A549 (cell line): ENCODE measurements around the gene FAM217B. TPM values are rescaled to one million over a fixed set of nuclear protein-coding genes. Genes with fewer than 3 reads are reported as not detected.

Experiments used
- ATAC-seq, 2 experiments: fragments of 200-7000 bp in 1 of 2; fragments of >200 bp in 1 of 2; cut with Nextera tagmentation in 1 of 2; cut with Tn5 transposase in 1 of 2; 3 replicates each; pipeline versions ENCODE4 v1.8.0 to v1.9.1; 2018 to 2020; ENCODE audit warnings: mild to moderate bottlenecking in 1 of 2, moderate library complexity in 1 of 2
- CTCF ChIA-PET: fragments of 300-600 bp; sonication (Branson Sonifier 250); formaldehyde crosslinking; extraction: SDS; loops from one replicate; lab custom pipeline; 2021; ENCODE audit warnings: antibody characterized with exemption, inconsistent platforms; lab: Yijun Ruan, JAX
- POLR2A ChIA-PET: fragments of 350-600 bp; formaldehyde crosslinking; extraction: SDS; loops from one replicate; lab custom pipeline; 2021; ENCODE audit warnings: antibody characterized with exemption, inconsistent platforms; lab: Yijun Ruan, JAX
- DNase-seq, 2 experiments: peaks; one replicate each; pipeline versions ENCODE4 v3.0.0 to v3.0.0-alpha.2; 2011 to 2016; ENCODE audit warnings: low read depth in 1 of 2, low spot score in 1 of 2
- FAIRE-seq: peaks from 2 replicates; lab custom pipeline; 2011; peaks lifted over from hg19 to GRCh38; lab: Jason Lieb, UNC
- H3K27ac ChIP-seq, 2 experiments: fragments of >200 bp; sonication (Bioruptor Twin); formaldehyde crosslinking; 3 replicates each; pipeline ENCODE4 v1.5.1; 2016 to 2017
- H3K4me1 ChIP-seq: fragments of >200 bp; sonication (Bioruptor Twin); formaldehyde crosslinking; 3 replicates; pipeline ENCODE4 v1.6.1; 2016
- H3K4me2 ChIP-seq: fragments of >200 bp; sonication (Bioruptor Twin); formaldehyde crosslinking; 3 replicates; pipeline ENCODE4 v1.6.1; 2016
- H3K4me3 ChIP-seq: fragments of >200 bp; sonication (Bioruptor Twin); formaldehyde crosslinking; 3 replicates; pipeline ENCODE4 v1.5.1; 2016
- H3K9me3 ChIP-seq: fragments of >200 bp; sonication (Bioruptor Twin); formaldehyde crosslinking; 3 replicates; pipeline ENCODE4 v1.6.1; 2016
- CBX8 ChIP-seq: fragments of 200-600 bp; sonication (generic); IDR thresholded peaks from 2 replicates; pipeline ENCODE4 v1.6.1; 2016
- CEBPB ChIP-seq, 2 experiments: fragments of >200 bp in 1 of 2; sonication (Bioruptor Twin) in 1 of 2; formaldehyde crosslinking in 1 of 2; IDR thresholded peaks; 2 replicates each; pipeline ENCODE4 v1.6.1; 2012 to 2016
- EHF ChIP-seq: fragments of 250-450 bp; sonication (Bioruptor Pico); IDR thresholded peaks from 2 replicates; pipeline ENCODE4 v1.5.0; 2020; ENCODE audit warnings: mild to moderate bottlenecking
- EP300 ChIP-seq, 2 experiments: fragments of >200 bp; sonication (Bioruptor Twin); formaldehyde crosslinking; IDR thresholded peaks; 2 replicates in 1 of 2; 3 replicates in 1 of 2; pipeline ENCODE4 v1.6.1; 2016 to 2017
- ESRRA ChIP-seq: fragments of 150-350 bp; IDR thresholded peaks from 2 replicates; pipeline ENCODE4 v1.6.1; 2014; ENCODE audit warnings: mild to moderate bottlenecking, low read length, borderline replicate concordance
- GATA3 ChIP-seq: IDR thresholded peaks from 2 replicates; pipeline ENCODE4 v1.6.1; 2012; ENCODE audit warnings: borderline replicate concordance
- HOXB5 ChIP-seq: fragments of 250-450 bp; sonication (Bioruptor Pico); IDR thresholded peaks from 2 replicates; pipeline ENCODE4 v1.5.0; 2020; ENCODE audit warnings: mild to moderate bottlenecking, moderate library complexity
- KDM1A ChIP-seq: fragments of 200-600 bp; sonication (generic); IDR thresholded peaks from 2 replicates; pipeline ENCODE4 v1.6.1; 2016; ENCODE audit warnings: low read depth, mild to moderate bottlenecking
- MYC ChIP-seq: IDR thresholded peaks from 2 replicates; pipeline ENCODE4 v1.6.1; 2012; ENCODE audit warnings: mild to moderate bottlenecking, inconsistent platforms, low read length, improper control_type of control experiment, borderline replicate concordance
- NFE2L2 ChIP-seq: fragments of 150-350 bp; conservative IDR thresholded peaks from 2 replicates; pipeline ENCODE4 v1.6.1; 2014; ENCODE audit warnings: low read length
- NPAS2 ChIP-seq: fragments of 250-450 bp; sonication (Bioruptor Pico); IDR thresholded peaks from 2 replicates; pipeline ENCODE4 v1.8.0; 2022; ENCODE audit warnings: mild to moderate bottlenecking, moderate library complexity, borderline replicate concordance
- NR3C1 ChIP-seq: fragments of >200 bp; sonication (Bioruptor Twin); formaldehyde crosslinking; IDR thresholded peaks from 3 replicates; pipeline ENCODE4 v1.6.1; 2017
- RARB ChIP-seq: fragments of 250-450 bp; sonication (Bioruptor Pico); IDR thresholded peaks from 2 replicates; pipeline ENCODE4 v1.8.0; 2021; ENCODE audit warnings: mild to moderate bottlenecking, moderate library complexity
- TFCP2L1 ChIP-seq: fragments of 250-450 bp; sonication (Bioruptor Pico); IDR thresholded peaks from 2 replicates; pipeline ENCODE4 v1.5.0; 2021; ENCODE audit warnings: mild to moderate bottlenecking
- TP53 ChIP-seq: fragments of 250-450 bp; sonication (Bioruptor Pico); IDR thresholded peaks from 2 replicates; pipeline ENCODE4 v1.5.0; 2021; ENCODE audit warnings: mild to moderate bottlenecking, moderate library complexity
- ZFP36 ChIP-seq: fragments of 450-650 bp; IDR thresholded peaks from 2 replicates; pipeline ENCODE4 v1.6.1; 2014; ENCODE audit warnings: borderline replicate concordance; ENCODE audit not compliant: partially characterized antibody
- ZNF302 ChIP-seq: fragments of 250-450 bp; sonication (Bioruptor Pico); IDR thresholded peaks from 2 replicates; pipeline ENCODE4 v1.9.0; 2021; ENCODE audit warnings: inconsistent platforms, mild to moderate bottlenecking, moderate library complexity
- WGBS: methylation state at CpG from one replicate; pipeline ENCODE4 v1.1.6; 2017; ENCODE audit errors: missing lambda C conversion rate; 5-methylcytosine and 5-hydroxymethylcytosine counted together
- polyA plus RNA-seq, 4 experiments: library from polyadenylated mRNA; depleted of rRNA in 3 of 4; stranded (reverse); fragments of >200 nt; fragmentation: RNase III in 1 of 4; extraction: RNeasy Plus Mini Kit Qiagen cat#74134 plus additional on column Dnase treatment in 1 of 4; gene quantifications; 2 replicates in 3 of 4; 3 replicates in 1 of 4; pipeline ENCODE4 v1.2.3, GENCODE V29; 2011 to 2017
- TF ChIP-seq, protein P1 (sequence below): IDR thresholded peaks from 2 replicates; pipeline ENCODE4 v1.6.1; 2012
- TF ChIP-seq, protein P2 (sequence below): fragments of 150-350 bp; IDR thresholded peaks from 2 replicates; pipeline ENCODE4 v1.6.1; 2014; ENCODE audit warnings: low read depth, mild to moderate bottlenecking, low read length

Gene FAM217B
- polyA plus RNA-seq, 2 of the 4 experiments (the other 2 are of a cell fraction), result 6.2 to 11.6 TPM

DNA sequence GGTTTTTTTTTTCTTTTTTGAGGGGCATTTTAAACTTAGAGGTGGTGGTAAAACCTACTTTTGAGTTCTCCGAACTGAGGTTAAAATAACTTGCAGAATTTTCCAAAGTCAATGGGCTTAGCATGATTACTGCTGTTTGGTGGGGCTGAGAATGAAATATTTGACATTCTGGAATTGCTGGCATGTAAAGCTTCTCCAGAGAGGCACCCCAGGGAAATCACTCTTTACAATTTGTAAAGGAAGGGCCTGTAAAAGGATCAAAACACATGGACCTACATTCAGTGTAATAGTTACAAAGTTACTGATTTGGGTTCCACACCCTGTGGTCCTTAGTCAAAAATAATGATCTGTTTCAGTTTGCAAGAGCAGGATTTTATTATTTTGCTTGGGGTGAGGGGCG lies 5.5 kb downstream of the FAM217B start:
- FAIRE-seq, result no peak
- Histone ChIP-seq H3K4me1 (peaks cover 11% of the 10 kb centered on the region), H3K9me3 (no peaks in the 10 kb centered on the region), H3K4me3 (no peak overlapping the region), H3K4me2 (no peak overlapping the region), H3K27ac (no peak overlapping the region)
- ATAC-seq, result no peak
- TF ChIP-seq, protein P1, sequence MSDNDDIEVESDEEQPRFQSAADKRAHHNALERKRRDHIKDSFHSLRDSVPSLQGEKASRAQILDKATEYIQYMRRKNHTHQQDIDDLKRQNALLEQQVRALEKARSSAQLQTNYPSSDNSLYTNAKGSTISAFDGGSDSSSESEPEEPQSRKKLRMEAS, result no peak
- TF ChIP-seq EHF (CRISPR knock-in tag), result no peak
- no peak for TF ChIP-seq TFCP2L1 (CRISPR knock-in tag)
- TF ChIP-seq, protein P2, sequence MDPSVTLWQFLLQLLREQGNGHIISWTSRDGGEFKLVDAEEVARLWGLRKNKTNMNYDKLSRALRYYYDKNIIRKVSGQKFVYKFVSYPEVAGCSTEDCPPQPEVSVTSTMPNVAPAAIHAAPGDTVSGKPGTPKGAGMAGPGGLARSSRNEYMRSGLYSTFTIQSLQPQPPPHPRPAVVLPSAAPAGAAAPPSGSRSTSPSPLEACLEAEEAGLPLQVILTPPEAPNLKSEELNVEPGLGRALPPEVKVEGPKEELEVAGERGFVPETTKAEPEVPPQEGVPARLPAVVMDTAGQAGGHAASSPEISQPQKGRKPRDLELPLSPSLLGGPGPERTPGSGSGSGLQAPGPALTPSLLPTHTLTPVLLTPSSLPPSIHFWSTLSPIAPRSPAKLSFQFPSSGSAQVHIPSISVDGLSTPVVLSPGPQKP, result no peak
- no peak for TF ChIP-seq EP300 (IDR thresholded peaks at IDR 0.05)
- TF ChIP-seq KDM1A, result no peak
- no peak for TF ChIP-seq ZFP36
- no peak for TF ChIP-seq GATA3
- no peak for TF ChIP-seq CBX8
- CTCF ChIA-PET, result interaction anchor here (1.9 to 9.6 kb wide), 3 partner anchors 10 to 112 kb away, joined by 5 to 73 read pairs (median 11); partner anchors contain the start of gene SYCP2
- WGBS, result 95% methylated on average over 2 of the region's 2 CpGs
- POLR2A ChIA-PET, result no interaction called here
- DNase-seq, result no peak

GRCh38 chr20:59947376-59947775 lies 7.2 kb downstream of the FAM217B start:
- H3K4me2 ChIP-seq, result no peak overlapping the region
- 0 out of 3 replicates have a peak, but pooled peaks cover 3% of the 10 kb centered on the region for H3K4me1 ChIP-seq
- WGBS, result 90% methylated on average over 8 of the region's 8 CpGs
- ChIA-PET POLR2A (no interaction called here), CTCF (interaction anchor here (9.6 kb wide), 1 partner anchor 12 kb away, joined by 73 read pairs; the partner anchor contains the start of gene SYCP2)
- no peak for TF ChIP-seq CEBPB (IDR thresholded peaks at IDR 0.05)
- no peak for TF ChIP-seq NR3C1
- TF ChIP-seq CBX8, result no peak
- no peak for TF ChIP-seq ZNF302 (CRISPR knock-in tag)
- TF ChIP-seq HOXB5, result no peak
- no peak for DNase-seq
- no peak overlapping the region for H3K27ac ChIP-seq
- no peak for ATAC-seq
- H3K4me3 ChIP-seq, result no peak overlapping the region
- H3K9me3 ChIP-seq, result no peaks in the 10 kb centered on the region
- FAIRE-seq, result no peak

DNA sequence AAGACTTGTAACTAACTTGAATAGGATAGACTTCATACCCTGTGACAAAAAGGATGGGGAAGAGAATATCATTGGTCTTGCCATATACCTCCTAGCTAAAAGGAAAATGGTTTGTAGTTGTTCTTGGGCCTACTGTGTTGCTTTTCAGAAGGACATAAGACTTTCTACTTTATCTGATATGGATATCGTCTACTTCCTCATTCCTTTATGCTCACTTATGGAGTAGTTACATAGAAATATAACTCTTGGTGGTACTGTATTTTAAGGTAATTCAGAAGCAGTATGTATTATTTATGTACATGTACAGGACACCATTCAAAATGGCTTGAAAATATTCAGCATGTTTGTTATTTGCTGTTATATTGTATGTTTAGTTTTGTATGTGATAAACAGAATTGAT lies 8.0 kb downstream of the FAM217B start:
- no peak for FAIRE-seq
- Histone ChIP-seq H3K9me3 (no peaks in the 10 kb centered on the region), H3K4me1 (0 out of 3 replicates have a peak, but pooled peaks cover 3% of the 10 kb centered on the region), H3K4me3 (no peak overlapping the region), H3K4me2 (no peak overlapping the region), H3K27ac (no peak overlapping the region)
- ChIA-PET POLR2A (interaction anchor here (1.7 kb wide), 1 partner anchor 8 kb away, joined by 11 read pairs; the partner anchor contains the start of genes FAM217B and PPP1R3D), CTCF (interaction anchor here (0.7 to 9.6 kb wide), 4 partner anchors 8 to 109 kb away, joined by 3 to 73 read pairs (median 13); partner anchors contain the start of genes FAM217B, PPP1R3D and SYCP2)
- DNase-seq, result no peak
- no peak for ATAC-seq
- TF ChIP-seq TP53 (CRISPR knock-in tag) (no peak), MYC (no peak), ESRRA (no peak), EHF (CRISPR knock-in tag) (no peak), RARB (CRISPR knock-in tag) (no peak), NPAS2 (CRISPR knock-in tag) (no peak), NFE2L2 (no peak)
- WGBS, result 86% methylated on average over 1 of the region's 1 CpG
